ENCODE data around the gene RBMS3.

GRCh38 chr3:30034246-30034991 lies 753.5 kb downstream of the RBMS3 start:
- no peak for TF ChIP-seq POLR2A (IDR thresholded peaks at IDR 0.05; ENCODE audit: low read length)
- no peak for TF ChIP-seq GATA1 (IDR thresholded peaks at IDR 0.05; ENCODE audit: low read depth, low read length)

All from erythroblast (primary cell).